ENCODE results near the gene STYXL1.

The STYXL1 gene

DNA sequence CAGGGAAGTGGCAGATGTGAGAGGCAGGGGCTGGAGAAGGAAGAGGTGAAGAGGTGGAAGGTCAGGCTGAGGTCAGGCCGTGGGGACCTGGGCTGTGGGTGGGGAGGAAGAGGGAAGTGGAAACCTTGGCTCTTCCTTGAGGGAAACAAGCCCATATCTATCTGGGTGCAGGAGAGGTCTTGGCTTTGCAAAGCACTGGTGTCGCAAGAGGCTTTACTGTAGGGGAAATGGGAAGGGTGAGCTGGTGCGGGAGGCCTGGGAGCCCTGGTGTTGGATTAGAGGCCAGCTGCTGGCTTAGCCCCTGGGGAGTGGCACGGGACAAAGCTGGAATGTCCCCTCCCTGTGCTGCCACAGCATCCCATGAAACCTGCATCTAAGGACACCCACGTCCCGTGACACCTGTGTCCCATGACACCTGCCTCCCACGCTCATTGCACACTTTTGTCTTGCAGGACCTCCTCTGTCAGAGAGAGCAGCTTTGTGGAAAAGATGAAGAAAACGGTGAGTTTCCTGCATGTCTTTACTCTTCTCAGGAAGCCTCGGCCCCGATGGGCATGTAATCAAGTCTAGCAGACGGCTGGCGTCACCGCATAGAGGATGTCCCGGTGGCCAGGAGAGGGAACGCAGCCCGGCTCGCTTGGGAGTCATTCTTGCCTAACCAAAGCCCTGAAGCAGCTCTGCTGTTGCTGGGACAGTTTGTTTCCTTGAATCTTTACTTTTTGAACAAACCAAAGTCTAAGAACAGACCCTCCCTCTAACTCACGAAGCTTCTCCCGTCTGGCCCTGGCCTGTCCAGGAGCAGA lies 75.6 kb downstream of the STYXL1 start:
- no peak overlapping the region for H3K4me3 ChIP-seq (ENCODE audit: low read depth, low read length)
- no peak for DNase-seq (ENCODE audit: low read depth)
- TF ChIP-seq, protein P1, sequence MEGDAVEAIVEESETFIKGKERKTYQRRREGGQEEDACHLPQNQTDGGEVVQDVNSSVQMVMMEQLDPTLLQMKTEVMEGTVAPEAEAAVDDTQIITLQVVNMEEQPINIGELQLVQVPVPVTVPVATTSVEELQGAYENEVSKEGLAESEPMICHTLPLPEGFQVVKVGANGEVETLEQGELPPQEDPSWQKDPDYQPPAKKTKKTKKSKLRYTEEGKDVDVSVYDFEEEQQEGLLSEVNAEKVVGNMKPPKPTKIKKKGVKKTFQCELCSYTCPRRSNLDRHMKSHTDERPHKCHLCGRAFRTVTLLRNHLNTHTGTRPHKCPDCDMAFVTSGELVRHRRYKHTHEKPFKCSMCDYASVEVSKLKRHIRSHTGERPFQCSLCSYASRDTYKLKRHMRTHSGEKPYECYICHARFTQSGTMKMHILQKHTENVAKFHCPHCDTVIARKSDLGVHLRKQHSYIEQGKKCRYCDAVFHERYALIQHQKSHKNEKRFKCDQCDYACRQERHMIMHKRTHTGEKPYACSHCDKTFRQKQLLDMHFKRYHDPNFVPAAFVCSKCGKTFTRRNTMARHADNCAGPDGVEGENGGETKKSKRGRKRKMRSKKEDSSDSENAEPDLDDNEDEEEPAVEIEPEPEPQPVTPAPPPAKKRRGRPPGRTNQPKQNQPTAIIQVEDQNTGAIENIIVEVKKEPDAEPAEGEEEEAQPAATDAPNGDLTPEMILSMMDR (IDR thresholded peaks at IDR 0.05; ENCODE audit: insufficient read depth, low read depth, low read length, missing control alignments): no peak

DNA sequence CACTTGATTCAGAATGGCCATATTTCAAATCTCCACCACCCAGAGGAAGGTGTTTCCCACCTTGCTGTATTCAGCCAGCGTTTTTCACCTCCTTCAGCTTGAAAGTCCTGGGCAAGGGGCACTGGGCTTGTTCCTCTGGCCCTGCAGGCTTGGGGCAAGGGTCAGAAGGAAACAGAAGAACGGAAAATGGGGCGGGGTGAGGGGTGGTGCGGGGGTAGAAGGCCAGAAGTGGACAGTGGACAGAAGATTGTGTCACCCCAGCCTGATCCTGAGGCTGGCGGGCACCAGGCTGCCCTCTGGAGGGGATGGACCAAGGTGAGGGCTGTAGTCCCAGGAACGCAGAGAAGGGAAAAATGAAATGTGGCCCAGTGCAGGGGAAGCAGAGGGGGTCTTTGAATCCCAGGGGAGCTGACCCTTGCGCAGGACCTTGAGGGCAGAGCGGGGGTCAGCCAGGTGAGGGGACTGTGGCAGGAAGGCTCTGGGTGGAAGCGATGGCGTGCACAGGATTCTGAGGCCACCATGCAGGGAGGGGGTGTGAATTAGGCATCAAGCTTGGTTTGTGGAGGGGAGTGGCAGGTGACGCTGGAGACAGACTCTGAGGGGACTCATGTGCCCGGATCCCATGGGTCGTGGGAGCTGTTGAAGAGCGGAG lies 76.4 kb downstream of the STYXL1 start:
- H3K4me3 ChIP-seq (ENCODE audit: low read depth, low read length): no peak overlapping the region
- TF ChIP-seq, protein P1 (IDR thresholded peaks at IDR 0.05; ENCODE audit: insufficient read depth, low read depth, low read length, missing control alignments): no peak
- DNase-seq (ENCODE audit: low read depth): no peak

DNA sequence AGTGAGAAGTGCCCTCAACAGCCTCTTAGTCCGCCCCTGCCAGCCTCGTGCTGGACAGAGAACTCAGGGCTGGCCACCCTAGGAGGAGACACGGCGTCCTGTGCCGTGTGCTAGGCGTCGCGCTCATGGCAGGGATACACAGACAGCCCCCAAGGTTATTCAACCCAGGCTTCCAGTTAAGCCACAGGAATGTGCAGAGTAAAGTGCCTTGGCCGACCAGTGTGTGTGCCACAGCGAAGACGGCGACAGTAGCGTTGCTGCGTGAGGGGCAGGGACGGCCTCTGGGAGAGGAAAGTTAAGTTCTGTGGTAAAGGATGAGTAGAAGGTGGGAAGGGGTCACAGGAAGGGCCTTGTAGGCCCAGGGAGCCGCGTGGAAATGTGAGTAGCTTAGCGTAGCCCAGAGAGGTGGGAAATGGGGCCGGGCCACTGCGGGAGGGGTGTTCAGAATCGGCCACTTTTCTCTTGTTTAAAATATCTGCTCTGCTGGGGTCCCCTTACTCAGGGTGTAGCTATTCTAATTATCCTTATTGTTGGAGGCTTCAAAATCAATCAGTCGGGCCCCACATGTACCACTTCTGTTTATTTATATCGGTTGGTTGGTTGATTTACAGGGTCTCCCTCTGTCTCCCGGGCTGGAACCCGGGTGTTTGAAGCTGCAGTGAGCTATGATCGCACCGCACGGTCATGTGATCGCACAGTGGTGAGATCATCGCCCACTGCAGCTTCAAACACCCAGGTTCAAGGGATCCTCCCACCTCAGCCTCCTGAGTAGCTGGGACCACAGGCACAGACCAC lies 77.9 kb downstream of the STYXL1 start:
- TF ChIP-seq, protein P1 (IDR thresholded peaks at IDR 0.05; ENCODE audit: insufficient read depth, low read depth, low read length, missing control alignments): no peak
- H3K4me3 ChIP-seq (ENCODE audit: low read depth, low read length): no peak overlapping the region
- no peak for DNase-seq (ENCODE audit: low read depth)

DNA sequence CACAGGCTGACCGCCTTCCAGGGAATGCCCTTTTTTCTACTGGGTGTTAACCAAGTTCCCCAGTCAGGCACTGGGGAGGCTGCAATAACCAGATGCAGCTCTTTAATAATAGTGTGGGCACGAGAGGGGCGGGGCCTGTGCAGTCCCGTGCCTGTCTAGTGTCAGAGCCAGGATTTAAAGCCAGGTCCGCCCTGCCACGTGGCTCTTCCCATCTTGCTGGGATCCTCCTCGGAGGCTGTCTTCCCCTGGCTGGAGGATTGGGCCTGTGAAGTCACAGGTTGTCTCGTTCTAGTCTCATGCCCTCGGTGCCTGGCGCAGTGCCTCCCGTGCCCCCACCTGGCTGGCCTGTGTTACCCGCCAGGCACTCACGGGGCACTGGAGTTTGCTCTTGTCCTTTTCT lies 78.6 kb downstream of the STYXL1 start:
- TF ChIP-seq, protein P1 (IDR thresholded peaks at IDR 0.05; ENCODE audit: insufficient read depth, low read depth, low read length, missing control alignments): no peak
- DNase-seq (ENCODE audit: low read depth): no peak
- H3K4me3 ChIP-seq (ENCODE audit: low read depth, low read length): no peak overlapping the region

DNA sequence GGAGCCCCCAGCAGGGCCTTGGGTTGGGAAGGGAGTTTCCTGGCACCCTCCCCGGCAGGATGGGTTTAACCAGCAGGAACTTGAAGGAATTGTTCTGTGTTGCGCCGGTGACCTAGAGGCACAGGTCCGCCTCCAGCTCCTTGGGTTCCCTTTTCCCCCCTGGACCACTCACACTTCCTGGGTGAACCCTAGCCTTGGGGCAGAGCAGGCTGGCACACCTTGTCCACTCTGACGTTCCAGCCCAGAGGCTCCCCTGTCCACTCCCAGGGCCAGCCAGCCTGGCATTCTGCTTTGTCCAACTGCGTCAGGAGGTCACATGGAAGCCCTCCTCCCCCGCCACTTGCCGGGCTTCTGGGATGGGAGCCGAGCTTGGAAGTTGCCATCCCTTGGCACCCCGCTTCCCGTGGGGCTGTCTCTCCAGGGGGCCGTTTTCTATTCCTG lies 79.2 kb downstream of the STYXL1 start:
- no peak for DNase-seq (ENCODE audit: low read depth)
- no peak overlapping the region for H3K4me3 ChIP-seq (ENCODE audit: low read depth, low read length)
- TF ChIP-seq, protein P1 (IDR thresholded peaks at IDR 0.05; ENCODE audit: insufficient read depth, low read depth, low read length, missing control alignments): no peak

DNA sequence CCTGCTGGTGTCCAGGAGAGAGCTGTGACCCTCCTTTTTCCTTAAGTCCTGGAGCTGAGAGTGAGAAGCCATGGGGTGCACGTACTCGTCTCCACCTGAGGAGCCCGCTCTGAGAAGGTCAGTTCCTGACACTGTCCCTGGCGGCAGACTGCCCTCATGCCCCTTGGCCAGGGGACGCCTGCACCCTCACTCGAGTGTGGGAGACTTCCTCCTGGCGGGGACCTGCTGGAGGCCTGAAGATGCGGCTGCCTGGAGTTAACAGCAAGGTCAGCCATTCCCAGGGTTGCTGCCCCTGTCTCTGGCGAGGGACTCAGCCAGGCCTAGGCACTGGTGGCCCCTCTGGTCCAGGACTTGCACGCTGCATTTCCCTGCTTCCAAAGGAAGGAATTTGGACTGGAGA lies 79.8 kb downstream of the STYXL1 start:
- no peak for DNase-seq (ENCODE audit: low read depth)
- H3K4me3 ChIP-seq (ENCODE audit: low read depth, low read length): no peak overlapping the region
- TF ChIP-seq, protein P1 (IDR thresholded peaks at IDR 0.05; ENCODE audit: insufficient read depth, low read depth, low read length, missing control alignments): no peak
